Stimulated activated CD8-positive, alpha-beta memory T cell treated with anti-CD3 and anti-CD28 coated beads, Interleukin-12 subunit alpha, Interleukin-12 subunit beta, amount 100 ng/mL, for 1 hour (primary cell): ENCODE data around the gene LY6G5B.
A peak's percentile ranks its signal among the peaks of the same experiment; 100 is the strongest.

Experiments
- DNase-seq: peaks from one replicate; pipeline ENCODE4 v3.0.0-alpha.2; 2020; ENCODE audit warnings: low read depth

LY6G5B gene

GRCh38 chr6:31663126-31663960 is 6.4 kb upstream of the LY6G5B start:
- DNase-seq: no peak

GRCh38 chr6:31663961-31664789 is 5.6 kb upstream of the LY6G5B start:
- no peak for DNase-seq

GRCh38 chr6:31664790-31665500 is 4.8 kb upstream of the LY6G5B start, which contains the start of gene GPANK1:
TSS of gene GPANK1 (minus strand) at chr6:31664997. CDS start at chr6:31664478, 519 bp downstream.
- peak; percentile 88 for DNase-seq

- DNase-seq: peak; percentile 98
Observed at GRCh38 chr6:31665501-31666336, 4.1 kb upstream of the LY6G5B start, which contains the start of gene CSNK2B. TSS of gene CSNK2B (plus strand) at chr6:31666080. CDS start at chr6:31666832, 752 bp downstream.

- no peak for DNase-seq
Observed at GRCh38 chr6:31666337-31666965, 3.3 kb upstream of the LY6G5B start.

- DNase-seq: no peak
Observed at GRCh38 chr6:31676322-31676903, 6.6 kb downstream of the LY6G5B start.

GRCh38 chr6:31676904-31677303 is 7.1 kb downstream of the LY6G5B start:
- no peak for DNase-seq

GRCh38 chr6:31677955-31678354 is 8.2 kb downstream of the LY6G5B start:
- DNase-seq: no peak

GRCh38 chr6:31680226-31681134 is 10.7 kb downstream of the LY6G5B start, which contains the start of gene LY6G5C:
TSS of gene LY6G5C (minus strand) at chr6:31681067. CDS start at chr6:31680373, 694 bp downstream.
- peak; percentile 49 for DNase-seq

GRCh38 chr6:31681135-31681671 is 11.4 kb downstream of the LY6G5B start:
- no peak for DNase-seq

GRCh38 chr6:31683591-31683990 is 13.8 kb downstream of the LY6G5B start:
- DNase-seq: no peak

- no peak for DNase-seq
Observed at GRCh38 chr6:31686483-31686882, 16.7 kb downstream of the LY6G5B start.

GRCh38 chr6:31687321-31687720 is 17.5 kb downstream of the LY6G5B start:
- no peak for DNase-seq

- no peak for DNase-seq
Observed at GRCh38 chr6:31687860-31688693, 18.3 kb downstream of the LY6G5B start.

- no peak for DNase-seq
Observed at GRCh38 chr6:31689249-31690110, 19.7 kb downstream of the LY6G5B start.

GRCh38 chr6:31690231-31691077 is 20.7 kb downstream of the LY6G5B start:
- no peak for DNase-seq
